T-helper 2 cell (primary cell): Measurements from ENCODE around the gene LHX8.
"Not testable (repeated sequence)": the region's sequence is repeated elsewhere in the genome, so short reads cannot be mapped to it uniquely, and the experiment has no call there.

ENCODE experiments used
- DNase-seq, 5 experiments: peaks; one replicate each; pipeline versions ENCODE4 v3.0.0 to v3.0.0-alpha.2; 2012 to 2022
- total RNA-seq, 2 donors: gene quantifications; one replicate each; lab custom pipeline; 2026; lab: John Stamatoyannopoulos, UW

LHX8 gene
- 0 reads per million in 2 donors for total RNA-seq

- no peak for DNase-seq
These were observed at the start of gene LHX8 for GRCh38 chr1:75133750-75134646. TSS of gene LHX8 (plus strand) at chr1:75134388. CDS start at chr1:75136615, 2,227 bp downstream.

GRCh38 chr1:75085931-75086330 is 48.3 kb upstream of the LHX8 start:
- no peak for DNase-seq

DNA sequence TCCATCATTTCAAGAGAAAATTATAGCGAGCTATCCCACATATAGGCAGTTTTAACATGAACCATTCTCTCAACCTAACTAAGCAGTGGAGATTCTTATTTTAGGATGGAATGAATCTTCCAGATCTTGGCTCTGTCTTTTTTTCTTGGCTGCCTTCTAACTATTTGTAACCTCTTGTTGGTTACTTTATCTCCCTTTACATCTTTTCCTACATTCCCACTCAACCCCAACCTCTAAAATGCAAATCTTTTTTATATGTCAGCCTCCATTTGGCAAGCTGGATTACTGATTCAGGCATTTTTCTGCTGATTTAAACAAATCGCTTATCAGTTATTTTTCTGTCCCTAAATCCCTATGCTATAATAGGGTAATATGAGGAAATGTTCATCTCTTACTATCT is 46.9 kb upstream of the LHX8 start:
- DNase-seq, result no peak

- DNase-seq, result no peak
These were observed 42.0 kb upstream of the LHX8 start for GRCh38 chr1:75092141-75092540.

DNA sequence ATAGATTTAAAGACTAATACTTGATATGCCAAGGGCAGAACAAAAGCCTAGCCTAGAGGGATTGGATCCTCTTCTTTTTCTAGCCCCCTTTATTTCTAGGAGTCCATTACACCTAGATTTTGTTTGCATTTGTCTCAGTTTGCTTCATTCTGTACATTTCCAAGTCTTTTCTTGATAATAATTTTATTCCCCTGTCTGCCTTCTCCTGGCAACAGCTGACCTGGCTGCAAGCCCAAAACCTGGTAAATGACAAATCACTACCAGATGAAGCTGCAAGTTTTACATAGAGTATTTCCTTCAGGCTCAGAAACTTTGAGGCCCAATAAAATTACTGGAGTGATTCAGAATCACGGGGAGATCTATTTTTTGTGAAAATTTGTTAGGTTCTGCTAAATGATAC is 36.5 kb upstream of the LHX8 start:
- no peak for DNase-seq

DNA sequence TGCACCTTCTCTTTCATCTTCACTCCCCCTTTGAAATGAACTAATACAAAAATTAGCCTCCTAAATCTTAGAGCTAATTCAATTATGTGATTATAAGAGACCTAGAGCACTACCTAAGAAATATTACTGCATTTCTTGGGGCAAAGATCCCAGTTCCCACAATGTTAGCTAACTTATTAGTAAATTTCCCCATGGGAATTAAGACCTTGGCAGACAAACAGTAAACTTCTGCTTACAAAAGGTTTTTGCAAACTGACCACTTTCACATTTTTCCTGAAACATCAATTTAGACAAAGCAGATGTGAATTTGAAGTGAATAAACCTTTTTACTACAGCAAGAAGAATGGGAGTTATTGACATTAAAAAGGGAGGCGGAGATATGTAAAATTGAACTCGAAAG is 34.6 kb upstream of the LHX8 start:
- DNase-seq, result no peak

DNA sequence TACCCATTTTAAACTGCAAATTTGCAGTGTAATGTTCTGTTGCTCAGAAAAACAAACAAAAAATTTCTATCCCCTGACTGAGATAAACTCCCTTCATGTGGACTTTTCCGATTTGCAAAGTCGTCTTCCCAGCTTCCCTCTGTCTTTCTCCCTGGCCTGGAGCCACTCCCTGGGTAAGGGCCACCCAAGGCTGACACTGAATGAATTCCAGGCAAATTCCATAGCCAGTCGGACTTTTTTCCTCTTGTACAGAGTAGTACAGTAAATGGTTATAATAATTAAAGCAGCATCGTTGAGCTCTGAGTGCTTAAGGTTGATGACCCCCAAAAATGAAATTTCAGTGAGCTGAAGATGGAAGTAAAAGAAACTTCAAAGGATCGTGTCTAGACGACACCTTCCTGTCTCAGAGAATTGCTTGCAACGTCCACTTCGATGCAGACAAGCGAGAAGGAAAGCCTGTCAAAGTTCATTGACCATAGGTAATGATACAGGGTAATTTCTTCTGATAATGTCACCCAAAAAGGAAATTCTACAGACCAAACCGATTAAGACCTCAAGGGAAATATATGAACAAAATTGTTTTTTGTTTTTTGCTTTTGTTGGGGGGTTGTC is 33.6 kb upstream of the LHX8 start:
- DNase-seq, result no peak

- DNase-seq, result not testable (repeated sequence)
These were observed 21.7 kb upstream of the LHX8 start for GRCh38 chr1:75112362-75112951.

DNA sequence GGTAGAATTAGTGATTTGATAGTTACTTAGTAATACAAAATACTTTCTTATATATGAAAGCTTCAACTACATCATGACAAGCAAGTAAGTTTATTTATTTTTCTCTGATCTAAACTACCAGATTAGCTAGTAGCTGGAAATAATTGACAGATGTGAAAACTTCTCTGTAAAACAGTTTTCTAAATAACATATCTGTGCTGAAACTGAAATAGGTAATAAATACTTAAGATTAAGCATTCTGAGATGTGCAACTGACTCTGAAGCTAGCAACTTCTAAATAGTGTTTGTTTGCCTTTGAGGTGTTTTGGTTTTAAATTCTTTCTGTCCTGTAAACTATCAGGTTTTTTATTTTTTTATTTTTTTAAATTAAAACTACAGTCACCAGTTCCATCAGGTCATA is 18.5 kb upstream of the LHX8 start:
- DNase-seq, result no peak

DNA sequence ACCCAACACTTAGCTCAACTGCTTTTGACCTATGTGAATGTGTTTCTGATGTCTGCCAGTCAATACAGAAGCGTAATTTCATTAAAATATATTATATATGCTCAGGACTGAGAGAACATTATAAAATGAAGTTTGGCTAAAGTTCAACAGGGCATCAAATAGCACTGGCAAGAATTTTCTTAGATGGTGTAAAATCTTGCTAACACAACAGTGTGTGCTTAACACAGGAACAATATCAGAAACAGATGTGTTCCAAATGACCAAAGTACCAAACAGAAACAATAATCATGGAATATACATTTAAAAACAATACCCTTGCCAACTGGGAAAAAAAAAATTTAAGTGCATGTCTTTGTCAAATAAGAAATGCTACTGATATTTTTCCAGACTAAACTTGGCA is 10.4 kb upstream of the LHX8 start:
- DNase-seq, result no peak

DNA sequence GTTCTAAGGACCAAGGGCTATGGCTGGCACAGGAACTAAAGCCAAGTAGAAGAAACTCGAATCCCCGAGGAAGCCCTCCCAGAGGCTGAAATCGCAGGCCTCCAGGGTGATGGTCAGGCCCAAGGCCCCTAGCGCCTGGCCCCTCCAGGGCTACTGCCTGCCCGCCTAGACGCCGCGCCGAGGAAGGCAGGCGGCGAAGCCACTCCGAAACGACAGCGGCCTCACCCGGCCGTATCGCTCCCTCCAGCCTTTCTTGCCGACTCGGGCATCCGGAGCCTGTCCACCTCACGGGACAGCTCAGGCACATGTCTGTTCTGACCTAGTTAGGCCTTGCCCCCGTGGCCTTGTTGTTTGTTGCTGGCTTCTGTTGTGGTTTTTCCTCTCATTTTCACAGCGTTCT is 9.7 kb upstream of the LHX8 start:
- no peak for DNase-seq

DNA sequence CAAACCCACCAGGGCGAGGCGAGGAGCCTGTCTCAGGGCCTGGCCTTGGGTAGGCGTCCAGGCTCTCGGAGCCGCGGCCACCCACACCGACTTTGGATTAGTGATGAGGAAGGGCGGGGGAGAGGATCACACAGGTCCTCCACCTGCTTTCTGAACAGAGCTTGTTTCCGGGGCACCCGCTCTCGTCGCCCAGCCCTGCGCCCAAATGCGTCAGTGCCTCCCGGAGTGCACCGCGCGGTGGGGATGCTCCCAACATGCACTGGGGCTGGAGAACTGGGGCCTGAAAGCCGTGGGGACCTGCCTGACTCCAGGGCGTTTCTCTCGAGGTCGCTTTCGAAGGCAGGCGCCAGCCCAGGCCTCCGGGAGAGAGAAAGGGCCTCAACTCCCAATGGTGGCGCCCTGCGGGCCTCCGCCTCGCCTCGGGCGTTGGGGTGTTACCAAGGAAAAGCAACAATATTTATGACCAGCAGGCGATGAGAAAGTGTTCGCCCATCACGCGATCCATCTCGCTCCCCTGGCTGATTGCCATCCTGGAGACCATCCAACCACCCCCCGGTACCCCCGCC is 8.9 kb upstream of the LHX8 start:
- DNase-seq, result no peak

DNA sequence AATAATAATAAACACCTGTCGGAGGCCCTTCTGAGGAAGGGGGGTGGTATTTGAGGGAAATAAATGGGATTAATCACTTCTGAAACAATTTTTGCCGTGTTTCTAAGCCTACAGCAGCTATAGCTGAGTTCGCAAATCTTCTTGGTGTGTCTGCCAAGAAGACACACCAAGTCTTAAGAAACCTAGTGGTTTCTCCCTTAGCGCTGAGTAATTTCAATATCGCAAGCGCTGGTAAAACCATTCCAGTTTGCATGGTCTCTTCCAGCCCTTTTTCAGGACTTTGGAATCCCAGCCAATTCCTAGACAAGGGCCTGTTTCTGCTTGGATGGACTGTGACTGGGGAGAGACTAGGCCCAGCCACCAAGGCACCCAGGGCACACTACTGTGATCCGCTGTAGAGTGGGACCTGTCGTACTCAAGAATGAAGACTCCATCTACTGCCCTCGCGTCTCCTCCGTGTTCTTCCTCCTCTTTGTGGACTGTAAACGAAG is 7.5 kb upstream of the LHX8 start:
- DNase-seq, result no peak

DNA sequence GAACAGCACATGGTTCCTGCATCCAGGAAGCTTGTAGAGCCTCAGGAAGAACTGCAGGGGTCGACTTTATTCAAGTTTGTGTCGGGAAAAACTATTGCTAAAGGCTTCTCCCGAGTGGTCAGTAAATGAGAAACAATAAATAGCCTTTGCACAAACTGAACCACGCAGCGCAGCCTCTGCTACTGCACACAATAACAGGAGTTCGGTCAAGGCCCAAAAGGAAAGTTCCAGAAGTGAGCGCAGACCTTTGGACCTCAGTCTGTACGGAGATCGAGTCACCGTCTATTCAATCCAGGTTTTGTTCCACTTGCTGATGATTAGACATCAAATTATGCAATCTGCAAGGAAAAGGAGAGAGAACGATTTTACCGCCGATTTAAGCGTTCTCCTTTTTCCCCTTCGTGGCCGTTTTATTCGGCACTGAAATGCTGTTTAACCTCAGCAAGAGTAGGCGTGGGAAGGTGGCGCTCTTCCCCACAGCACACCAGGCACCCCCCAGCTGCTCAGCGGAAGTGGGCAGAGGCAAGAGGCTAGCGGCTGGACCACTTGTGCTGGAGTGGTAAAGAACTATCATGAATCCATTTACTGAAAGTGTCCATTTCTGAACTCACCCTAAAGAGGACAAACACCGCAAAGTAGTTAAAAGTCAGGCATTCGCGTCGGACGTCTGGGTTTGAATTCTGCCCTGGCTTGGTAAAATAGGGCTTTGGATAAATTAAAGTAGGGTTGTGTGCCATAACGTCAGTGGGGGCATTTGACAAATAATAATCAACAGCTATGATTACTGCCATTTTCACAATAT is 6.1 kb upstream of the LHX8 start:
- no peak for DNase-seq

GRCh38 chr1:75129660-75129982 is 4.6 kb upstream of the LHX8 start:
- DNase-seq, result no peak

DNA sequence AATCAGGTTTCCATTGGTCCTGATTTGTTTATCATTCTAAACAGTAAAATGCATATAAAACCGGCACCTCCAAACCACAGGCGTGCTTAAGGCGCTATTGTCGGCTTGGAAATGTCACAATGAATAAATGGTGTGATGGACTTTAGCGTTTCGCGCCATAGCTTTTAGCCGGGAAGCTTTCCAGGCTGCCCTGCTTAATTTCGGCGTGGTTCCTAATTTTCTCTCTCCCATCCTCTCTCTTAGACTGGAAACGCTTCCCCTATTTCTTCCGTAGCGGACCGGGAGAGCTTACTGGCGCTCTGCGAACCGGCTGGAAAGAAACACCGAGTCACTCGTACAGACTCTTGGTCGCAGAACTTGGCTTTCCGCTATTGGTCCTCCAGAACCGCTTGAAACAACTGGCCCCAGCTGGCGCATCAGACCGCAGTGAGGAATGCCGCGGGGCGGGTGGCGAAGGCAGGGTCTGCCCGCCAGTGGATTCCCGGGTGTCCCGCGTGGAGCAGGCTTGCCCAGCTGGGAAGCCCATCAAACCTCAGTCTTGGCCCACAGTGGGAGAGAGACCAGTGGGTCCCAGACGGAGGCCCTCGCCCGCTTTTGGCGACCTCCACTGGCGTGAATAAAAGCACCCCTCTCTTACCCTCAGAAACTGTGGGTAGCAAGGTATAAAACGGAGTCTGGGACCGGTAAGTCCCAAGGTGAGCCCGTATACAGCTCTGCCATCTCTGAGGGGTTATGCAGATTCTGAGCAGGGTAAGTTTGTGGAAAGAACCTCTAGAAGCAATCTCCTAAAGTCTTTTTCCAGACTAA is 4.0 kb upstream of the LHX8 start:
- DNase-seq, result no peak

- DNase-seq, result no peak
These were observed 3.2 kb upstream of the LHX8 start for GRCh38 chr1:75130865-75131564.

DNA sequence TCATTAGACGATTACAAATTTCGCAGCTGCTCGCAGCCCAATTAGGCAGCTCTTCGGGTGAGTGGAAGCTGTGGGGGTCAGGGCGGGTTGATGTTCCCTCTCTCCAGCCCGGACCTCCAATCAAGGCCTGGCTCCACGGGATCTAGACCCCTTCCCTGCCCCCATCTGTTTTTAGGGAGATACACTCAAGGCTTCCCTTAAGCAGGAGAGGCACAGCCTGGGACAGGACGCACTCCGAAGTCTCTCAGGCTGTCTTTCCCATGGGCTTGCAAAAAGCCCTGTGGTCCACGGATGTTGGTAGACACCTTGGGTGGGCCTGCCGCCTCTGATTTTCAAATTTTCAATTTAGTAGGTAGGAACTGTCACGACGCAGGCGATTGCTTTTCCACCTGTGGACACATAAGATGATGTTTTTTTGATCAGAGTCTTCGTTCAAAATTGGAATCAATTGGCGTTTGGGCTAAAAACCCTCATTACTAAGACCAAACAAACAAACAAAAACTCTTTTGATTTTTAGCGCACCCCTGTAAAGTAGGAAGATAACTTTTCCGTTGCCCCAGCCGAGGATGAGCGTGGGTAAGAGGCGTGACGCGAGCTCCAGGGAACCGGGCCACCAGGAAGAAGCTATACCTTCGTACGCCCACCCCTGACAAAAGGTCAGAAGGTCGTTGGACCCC is 2.5 kb upstream of the LHX8 start:
- no peak for DNase-seq

DNA sequence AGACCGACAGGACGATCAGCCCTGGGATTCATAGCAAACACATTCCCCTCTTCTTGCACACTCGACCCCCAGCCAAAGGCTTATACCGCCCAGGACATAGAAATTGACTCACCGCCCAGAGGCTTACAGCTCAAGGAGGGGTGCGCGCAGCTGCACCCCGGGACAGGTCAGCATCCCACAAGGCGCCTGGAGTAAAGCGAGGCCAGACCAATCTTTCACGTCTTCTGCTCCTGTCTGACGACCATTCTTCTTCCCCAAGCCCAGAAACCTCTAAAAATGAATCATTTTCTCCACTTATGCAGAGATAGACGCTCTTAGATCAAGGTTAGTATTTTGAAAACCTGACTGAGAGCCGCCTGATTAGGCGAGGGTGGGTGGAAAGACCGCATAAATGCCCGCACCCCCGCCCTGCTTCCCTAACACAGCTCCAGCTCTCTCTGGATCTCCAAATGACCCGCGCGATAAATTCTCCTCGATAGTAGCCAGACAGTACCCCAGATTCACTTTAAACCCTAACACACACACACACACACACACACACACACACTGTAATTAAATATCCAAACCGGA is 1.9 kb upstream of the LHX8 start:
- no peak for DNase-seq
